Measurements from ENCODE around the gene SLC25A43.
"Not testable (repeated sequence)": the region's sequence is repeated elsewhere in the genome, so short reads cannot be mapped to it uniquely, and the experiment has no call there.

Gene SLC25A43

GRCh38 chrX:119407681-119408080 lies 8.5 kb downstream of the SLC25A43 start:
- no peak for DNase-seq (ENCODE audit: low spot score)

GRCh38 chrX:119410027-119410819 lies 11.1 kb downstream of the SLC25A43 start:
- no peak for DNase-seq (ENCODE audit: low spot score)

GRCh38 chrX:119410854-119411253 lies 11.7 kb downstream of the SLC25A43 start:
- DNase-seq (ENCODE audit: low spot score) = no peak

- no peak for DNase-seq (ENCODE audit: low spot score)
These were observed 12.8 kb downstream of the SLC25A43 start for GRCh38 chrX:119411959-119412358.

GRCh38 chrX:119417376-119417775 lies 18.2 kb downstream of the SLC25A43 start:
- no peak for DNase-seq (ENCODE audit: low spot score)

- DNase-seq (ENCODE audit: low spot score) = no peak
These were observed 18.7 kb downstream of the SLC25A43 start for GRCh38 chrX:119417842-119418241.

GRCh38 chrX:119419146-119419545 lies 20.0 kb downstream of the SLC25A43 start:
- no peak for DNase-seq (ENCODE audit: low spot score)

- no peak for DNase-seq (ENCODE audit: low spot score)
These were observed 20.8 kb downstream of the SLC25A43 start for GRCh38 chrX:119419898-119420297.

GRCh38 chrX:119421016-119421705 lies 22.0 kb downstream of the SLC25A43 start:
- no peak for DNase-seq (ENCODE audit: low spot score)

GRCh38 chrX:119423631-119424030 lies 24.5 kb downstream of the SLC25A43 start:
- DNase-seq (ENCODE audit: low spot score) = no peak

- DNase-seq (ENCODE audit: low spot score) = no peak
These were observed 25.9 kb downstream of the SLC25A43 start for GRCh38 chrX:119424999-119425398.

- no peak for DNase-seq (ENCODE audit: low spot score)
These were observed 28.1 kb downstream of the SLC25A43 start for GRCh38 chrX:119427024-119427794.

GRCh38 chrX:119427795-119428185 lies 28.7 kb downstream of the SLC25A43 start:
- DNase-seq (ENCODE audit: low spot score) = no peak

GRCh38 chrX:119429471-119429870 lies 30.3 kb downstream of the SLC25A43 start:
- no peak for DNase-seq (ENCODE audit: low spot score)

- not testable (repeated sequence) for DNase-seq (ENCODE audit: low spot score)
These were observed 42.2 kb downstream of the SLC25A43 start for GRCh38 chrX:119441295-119441694.

GRCh38 chrX:119442286-119442685 lies 43.1 kb downstream of the SLC25A43 start:
- DNase-seq (ENCODE audit: low spot score) = no peak

- no peak for DNase-seq (ENCODE audit: low spot score)
These were observed 54.1 kb downstream of the SLC25A43 start for GRCh38 chrX:119453202-119453601.

- DNase-seq (ENCODE audit: low spot score) = no peak
These were observed 56.1 kb downstream of the SLC25A43 start for GRCh38 chrX:119455264-119455663.

GRCh38 chrX:119459181-119459580 lies 60.0 kb downstream of the SLC25A43 start:
- no peak for DNase-seq (ENCODE audit: low spot score)

- DNase-seq (ENCODE audit: low spot score) = no peak
These were observed 66.4 kb downstream of the SLC25A43 start for GRCh38 chrX:119465555-119465954.

- no peak for DNase-seq (ENCODE audit: low spot score)
These were observed 67.8 kb downstream of the SLC25A43 start for GRCh38 chrX:119466970-119467369.

- DNase-seq (ENCODE audit: low spot score) = no peak
These were observed 68.3 kb downstream of the SLC25A43 start for GRCh38 chrX:119467433-119467832.

Measured in SK-N-DZ (cell line).